ENCODE data around the gene FLVCR2. TPM values are rescaled to one million over a fixed set of nuclear protein-coding genes. Genes with fewer than 3 reads are reported as not detected.

Gene FLVCR2
- total RNA-seq, 1 donor from 2014 or later = 42.4 TPM

GRCh38 chr14:75568791-75569190 lies 9.6 kb upstream of the FLVCR2 start:
- Histone ChIP-seq H3K27me3 (ENCODE audit: low read depth) (no peaks in the 10 kb centered on the region), H3K9me3 (no peaks in the 10 kb centered on the region), H3K4me1 (no peaks in the 10 kb centered on the region), H3K4me3 (no peak overlapping the region), H3K36me3 (no peaks in the 10 kb centered on the region), H3K27ac (no peak overlapping the region)
- intact Hi-C loops (cut with DNase I) = no loop called here
- ATAC-seq (no peak), DNase-seq (no peak)
- TF ChIP-seq CTCF (IDR thresholded peaks at IDR 0.05) = no peak

GRCh38 chr14:75570797-75571196 lies 7.6 kb upstream of the FLVCR2 start:
- peak in 1 of 2 donors; percentile 25 for ATAC-seq
- H3K4me1 ChIP-seq = no peaks in the 10 kb centered on the region
- no peak overlapping the region for H3K27ac ChIP-seq
- intact Hi-C loops (cut with DNase I) = no loop called here
- TF ChIP-seq CTCF (IDR thresholded peaks at IDR 0.05) = no peak
- no peaks in the 10 kb centered on the region for H3K27me3 ChIP-seq (ENCODE audit: low read depth)
- no peaks in the 10 kb centered on the region for H3K9me3 ChIP-seq
- H3K36me3 ChIP-seq = no peaks in the 10 kb centered on the region
- DNase-seq = no peak
- H3K4me3 ChIP-seq = no peak overlapping the region

GRCh38 chr14:75572104-75572503 lies 6.3 kb upstream of the FLVCR2 start:
- Histone ChIP-seq H3K27ac (no peak overlapping the region), H3K36me3 (no peaks in the 10 kb centered on the region), H3K4me3 (no peak overlapping the region), H3K9me3 (no peaks in the 10 kb centered on the region), H3K4me1 (no peaks in the 10 kb centered on the region), H3K27me3 (ENCODE audit: low read depth) (no peaks in the 10 kb centered on the region)
- peak; percentile 41 to 57 for ATAC-seq
- DNase-seq = no peak
- no peak for TF ChIP-seq CTCF (IDR thresholded peaks at IDR 0.05)
- intact Hi-C loops (cut with DNase I) = no loop called here

GRCh38 chr14:75577090-75577489 lies 1.3 kb upstream of the FLVCR2 start:
- peaks cover 17% of the 10 kb centered on the region for H3K4me1 ChIP-seq
- no peaks in the 10 kb centered on the region for H3K27me3 ChIP-seq (ENCODE audit: low read depth)
- H3K4me3 ChIP-seq = no peak overlapping the region
- intact Hi-C loops (cut with DNase I) = loop anchor here (5.0 kb wide), 1 partner anchor 75 kb away; no protein-coding TSS in a partner anchor
- peak overlapping the region; percentile 80 for H3K27ac ChIP-seq
- H3K9me3 ChIP-seq = no peaks in the 10 kb centered on the region
- DNase-seq (no peak), ATAC-seq (no peak)
- no peaks in the 10 kb centered on the region for H3K36me3 ChIP-seq
- TF ChIP-seq CTCF (IDR thresholded peaks at IDR 0.05) = no peak

- peak overlapping the region; percentile 80 for H3K27ac ChIP-seq
- H3K27me3 ChIP-seq (ENCODE audit: low read depth) = no peaks in the 10 kb centered on the region
- H3K36me3 ChIP-seq = no peaks in the 10 kb centered on the region
- H3K9me3 ChIP-seq = no peaks in the 10 kb centered on the region
- DNase-seq (peak; percentile 92), ATAC-seq (peak; percentile 91)
- TF ChIP-seq CTCF (IDR thresholded peaks at IDR 0.05) = peak; percentile 75
- intact Hi-C loops (cut with DNase I) = loop anchor here (5.0 kb wide), 1 partner anchor 75 kb away; no protein-coding TSS in a partner anchor
- peak overlapping the region; percentile 65 for H3K4me3 ChIP-seq
- H3K4me1 ChIP-seq = peaks cover 17% of the 10 kb centered on the region
Measured at GRCh38 chr14:75577729-75578101, 705 bp upstream of the FLVCR2 start.

Measured in lower lobe of right lung (tissue), 2 donors.